GM23248 (cell line): ENCODE data around the gene COMP.

ENCODE experiments used
- EZH2 ChIP-seq: fragments of 200-600 bp; sonication (generic); IDR thresholded peaks from 2 replicates; pipeline ENCODE4 v1.6.1; 2018; ENCODE audit warnings: antibody characterized with exemption, mild to moderate bottlenecking; ENCODE audit not compliant: insufficient read depth, poor library complexity, severe bottlenecking
- EZH2phosphoT487 ChIP-seq: fragments of 200-600 bp; sonication (generic); IDR thresholded peaks from 2 replicates; pipeline ENCODE4 v1.6.1; 2018; ENCODE audit warnings: antibody characterized with exemption, moderate library complexity, mild to moderate bottlenecking, low read depth; ENCODE audit not compliant: insufficient read depth

- TF ChIP-seq EZH2: no peak
- no peak for TF ChIP-seq EZH2phosphoT487
Measured at GRCh38 chr19:18741124-18742121, 49.7 kb downstream of the COMP start.
